Activated CD4-positive, alpha-beta T cell treated with anti-CD3 and anti-CD28 coated beads, Interleukin-2, amount 10 ng/mL, durations not matched to agents 24 days and 14 days (primary cell): Measurements from ENCODE around the gene ADCK1. TPM values are rescaled to one million over a fixed set of nuclear protein-coding genes. Genes with fewer than 3 reads are reported as not detected.
"Not testable (repeated sequence)": the region's sequence is repeated elsewhere in the genome, so short reads cannot be mapped to it uniquely, and the experiment has no call there.

Experiments used
- DNase-seq: peaks from one replicate; pipeline ENCODE4 v3.0.0; 2022
- H3K27ac Mint-ChIP-seq: one replicate; pipeline ENCODE4 v1.8.0; 2022; ENCODE audit warnings: mild to moderate bottlenecking, mixed read lengths
- H3K27me3 Mint-ChIP-seq: one replicate; pipeline ENCODE4 v1.8.0; 2022; ENCODE audit warnings: mixed read lengths
- H3K36me3 Mint-ChIP-seq: one replicate; pipeline ENCODE4 v1.8.0; 2022; ENCODE audit warnings: low read depth, mild to moderate bottlenecking, mixed read lengths
- H3K4me1 Mint-ChIP-seq: one replicate; pipeline ENCODE4 v1.8.0; 2021; ENCODE audit warnings: mixed read lengths
- H3K4me3 Mint-ChIP-seq: one replicate; pipeline ENCODE4 v1.8.0; 2022; ENCODE audit warnings: mild to moderate bottlenecking, moderate library complexity, mixed read lengths
- H3K9me3 Mint-ChIP-seq: one replicate; pipeline ENCODE4 v1.8.0; 2021; ENCODE audit warnings: mixed read lengths
- intact Hi-C: fragments of 100-400 bp; cut with micrococcal nuclease; formaldehyde crosslinking; loops from one replicate; pipeline ENCODE4 v1.15.1; 2023
- total RNA-seq: library from RNA; stranded (reverse); gene quantifications from 2 replicates; pipeline ENCODE4 v1.2.3, GENCODE V29; 2022

The ADCK1 gene
- total RNA-seq, 1 donor from 2014 or later: 5.3 TPM

DNA sequence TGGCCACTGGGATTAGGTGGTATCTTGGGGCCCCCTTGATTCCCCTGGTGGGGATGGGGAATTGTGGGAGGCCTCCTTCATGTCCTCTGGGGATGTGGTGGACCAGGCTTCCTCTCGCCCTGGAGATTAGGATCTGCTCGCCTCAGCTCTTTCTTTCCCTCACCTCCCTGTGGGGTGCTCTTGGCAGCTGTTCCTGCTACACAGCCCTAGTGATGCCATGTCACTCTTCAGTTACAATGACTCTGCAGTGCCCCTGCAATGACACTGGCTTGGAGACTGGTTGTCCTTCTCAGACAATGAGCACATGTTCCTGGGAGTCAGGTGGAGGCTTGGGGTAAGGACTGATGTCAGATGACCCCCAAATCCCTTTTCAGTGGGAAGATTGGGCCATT is 83.9 kb downstream of the ADCK1 start:
- Mint-ChIP-seq H3K36me3 (no peaks in the 10 kb centered on the region), H3K4me1 (no peaks in the 10 kb centered on the region), H3K27me3 (no peaks in the 10 kb centered on the region), H3K9me3 (peaks cover 5% of the 10 kb centered on the region), H3K27ac (no peak overlapping the region), H3K4me3 (no peak overlapping the region)
- DNase-seq: no peak
- intact Hi-C loops: no loop called here

DNA sequence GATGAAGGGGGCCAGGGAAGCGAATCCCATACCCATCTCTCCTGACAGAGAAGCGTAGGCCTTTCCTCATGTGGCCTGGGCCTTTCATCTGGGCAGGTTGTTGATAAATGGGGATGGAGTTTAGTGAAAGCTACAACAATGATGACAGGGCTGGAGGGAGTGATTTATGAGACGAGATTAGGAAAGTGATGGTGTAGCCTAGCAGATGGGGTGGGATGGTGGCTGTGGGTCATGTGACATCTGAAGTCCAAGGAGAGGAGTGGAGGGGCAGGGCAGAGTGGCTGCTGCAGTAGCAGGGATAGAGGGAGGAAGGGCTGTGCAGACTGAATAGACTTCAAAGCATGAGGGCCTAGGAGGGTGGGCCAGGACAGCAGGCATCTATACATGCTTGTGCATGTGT is 85.5 kb downstream of the ADCK1 start:
- no peaks in the 10 kb centered on the region for H3K27me3 Mint-ChIP-seq
- intact Hi-C loops: no loop called here
- H3K27ac Mint-ChIP-seq: no peak overlapping the region
- no peaks in the 10 kb centered on the region for H3K4me1 Mint-ChIP-seq
- DNase-seq: no peak
- H3K9me3 Mint-ChIP-seq: peaks cover 11% of the 10 kb centered on the region
- no peak overlapping the region for H3K4me3 Mint-ChIP-seq
- H3K36me3 Mint-ChIP-seq: no peaks in the 10 kb centered on the region

DNA sequence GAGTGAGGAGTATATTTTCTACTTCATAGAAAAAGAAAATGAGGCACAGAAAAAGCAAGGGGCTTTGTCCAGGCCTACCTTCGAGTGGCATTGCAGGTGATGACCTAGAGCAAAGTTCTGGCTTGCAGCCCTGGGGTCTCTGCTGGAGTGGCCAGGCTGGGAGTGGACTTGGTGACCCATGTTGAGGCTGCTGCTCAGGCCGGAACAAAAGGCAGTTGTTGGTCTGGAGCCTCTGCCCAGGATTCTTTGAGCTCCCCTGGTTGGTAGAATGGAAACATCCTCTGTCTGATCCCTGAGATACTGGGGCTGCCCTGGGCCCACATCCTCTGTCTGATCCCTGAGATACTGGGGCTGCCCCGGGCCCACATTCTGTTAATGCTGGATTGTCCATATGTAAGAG is 86.1 kb downstream of the ADCK1 start:
- no peak for DNase-seq
- intact Hi-C loops: no loop called here
- Mint-ChIP-seq H3K36me3 (no peaks in the 10 kb centered on the region), H3K27ac (no peak overlapping the region), H3K9me3 (peaks cover 16% of the 10 kb centered on the region), H3K4me1 (no peaks in the 10 kb centered on the region), H3K4me3 (no peak overlapping the region), H3K27me3 (no peaks in the 10 kb centered on the region)

DNA sequence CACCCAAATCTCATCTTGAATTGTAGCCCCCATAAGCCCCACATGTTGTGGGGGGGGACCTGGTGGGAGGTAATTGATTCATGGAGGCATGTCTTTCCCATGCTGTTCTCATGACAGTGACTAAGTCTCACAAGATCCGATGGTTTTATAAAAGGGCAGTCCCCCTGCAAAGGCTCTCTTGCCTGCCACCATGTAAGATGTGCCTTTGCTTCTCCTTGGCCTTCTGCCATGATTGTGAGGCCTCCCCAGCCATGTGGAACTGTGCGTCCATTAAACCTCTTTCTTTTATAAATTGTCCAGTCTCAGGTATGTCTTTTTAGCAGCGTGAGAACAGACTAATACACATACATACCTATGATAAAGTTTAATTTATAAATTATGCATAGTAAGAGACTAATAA is 89.0 kb downstream of the ADCK1 start:
- H3K4me3 Mint-ChIP-seq, H3K27me3 Mint-ChIP-seq, H3K36me3 Mint-ChIP-seq, H3K4me1 Mint-ChIP-seq, intact Hi-C loops, DNase-seq, H3K27ac Mint-ChIP-seq: not testable (repeated sequence)
- peaks cover 16% of the 10 kb centered on the region for H3K9me3 Mint-ChIP-seq

DNA sequence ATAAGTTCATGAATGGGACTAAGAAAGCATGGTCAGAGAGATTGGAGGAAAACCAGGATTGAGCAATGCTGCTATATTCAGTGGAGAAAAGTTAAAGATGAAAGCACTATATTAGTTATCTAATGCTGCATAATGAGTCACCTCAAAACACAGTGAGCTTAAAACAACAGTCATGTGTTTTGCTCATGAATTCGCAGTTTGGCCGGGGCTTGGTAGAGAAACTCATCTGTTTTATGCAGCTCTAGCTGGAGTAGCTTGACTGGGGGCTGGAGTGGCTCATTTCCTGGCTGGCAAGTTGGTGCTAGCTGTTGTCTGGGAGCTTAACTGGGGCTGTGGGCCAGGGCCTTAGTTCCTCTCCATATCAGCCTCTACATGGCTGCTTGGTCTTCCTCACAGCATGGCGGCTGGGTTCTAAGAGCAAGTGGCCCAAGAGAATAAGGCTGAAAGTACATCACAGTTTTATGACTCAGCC is 90.1 kb downstream of the ADCK1 start:
- Mint-ChIP-seq H3K9me3 (peaks cover 16% of the 10 kb centered on the region), H3K27ac (no peak overlapping the region), H3K27me3 (no peaks in the 10 kb centered on the region), H3K36me3 (no peaks in the 10 kb centered on the region), H3K4me3 (no peak overlapping the region), H3K4me1 (no peaks in the 10 kb centered on the region)
- intact Hi-C loops: no loop called here
- DNase-seq: no peak

DNA sequence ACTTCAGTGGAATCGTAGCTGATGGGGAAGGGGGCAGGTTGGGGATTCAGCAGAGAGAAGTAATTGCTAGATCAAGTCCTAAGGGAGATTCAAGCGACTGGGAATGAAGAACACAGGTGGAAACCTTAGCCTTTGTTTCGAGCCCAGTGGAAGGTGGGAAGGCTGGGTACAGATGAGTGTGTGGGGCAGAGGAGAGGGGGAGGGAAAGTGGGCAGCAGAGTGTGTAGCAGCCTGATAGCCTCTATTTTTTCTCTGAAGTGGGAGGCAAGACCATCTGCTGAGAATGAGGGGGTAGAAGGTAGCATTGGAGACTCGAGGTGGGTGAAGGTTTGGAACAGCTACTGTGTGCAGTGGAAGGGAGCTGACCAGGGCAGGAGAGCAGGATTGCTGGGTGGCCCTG is 91.0 kb downstream of the ADCK1 start:
- Mint-ChIP-seq H3K9me3 (peaks cover 16% of the 10 kb centered on the region), H3K4me3 (no peak overlapping the region), H3K4me1 (no peaks in the 10 kb centered on the region), H3K27ac (no peak overlapping the region), H3K36me3 (no peaks in the 10 kb centered on the region), H3K27me3 (no peaks in the 10 kb centered on the region)
- no peak for DNase-seq
- intact Hi-C loops: no loop called here

DNA sequence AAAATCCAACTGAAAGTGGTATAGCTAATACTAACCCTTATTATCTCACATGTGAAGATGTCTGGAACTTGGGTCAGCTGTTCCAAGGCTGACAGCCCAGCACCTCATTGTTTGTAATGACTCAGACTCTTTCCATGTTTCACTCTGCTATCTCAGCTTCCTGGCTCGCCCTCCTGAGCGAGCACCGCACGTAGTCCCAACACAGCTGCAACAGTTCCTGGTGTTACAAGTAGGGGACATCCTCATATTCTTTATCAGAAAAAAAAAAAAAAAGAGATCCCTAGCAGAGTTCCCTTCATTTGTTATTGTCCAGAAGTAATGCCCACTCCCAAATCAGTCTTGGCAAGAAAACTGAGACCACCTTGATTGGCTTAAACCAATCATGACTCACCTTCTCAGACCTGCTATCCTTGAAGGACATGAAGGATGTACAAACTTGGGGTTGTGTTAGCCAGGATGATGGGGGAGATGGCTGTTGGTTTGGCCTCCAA is 92.5 kb downstream of the ADCK1 start:
- no peaks in the 10 kb centered on the region for H3K4me1 Mint-ChIP-seq
- H3K4me3 Mint-ChIP-seq: no peak overlapping the region
- intact Hi-C loops: no loop called here
- no peaks in the 10 kb centered on the region for H3K27me3 Mint-ChIP-seq
- no peaks in the 10 kb centered on the region for H3K36me3 Mint-ChIP-seq
- H3K27ac Mint-ChIP-seq: no peak overlapping the region
- DNase-seq: no peak
- peaks cover 16% of the 10 kb centered on the region for H3K9me3 Mint-ChIP-seq

DNA sequence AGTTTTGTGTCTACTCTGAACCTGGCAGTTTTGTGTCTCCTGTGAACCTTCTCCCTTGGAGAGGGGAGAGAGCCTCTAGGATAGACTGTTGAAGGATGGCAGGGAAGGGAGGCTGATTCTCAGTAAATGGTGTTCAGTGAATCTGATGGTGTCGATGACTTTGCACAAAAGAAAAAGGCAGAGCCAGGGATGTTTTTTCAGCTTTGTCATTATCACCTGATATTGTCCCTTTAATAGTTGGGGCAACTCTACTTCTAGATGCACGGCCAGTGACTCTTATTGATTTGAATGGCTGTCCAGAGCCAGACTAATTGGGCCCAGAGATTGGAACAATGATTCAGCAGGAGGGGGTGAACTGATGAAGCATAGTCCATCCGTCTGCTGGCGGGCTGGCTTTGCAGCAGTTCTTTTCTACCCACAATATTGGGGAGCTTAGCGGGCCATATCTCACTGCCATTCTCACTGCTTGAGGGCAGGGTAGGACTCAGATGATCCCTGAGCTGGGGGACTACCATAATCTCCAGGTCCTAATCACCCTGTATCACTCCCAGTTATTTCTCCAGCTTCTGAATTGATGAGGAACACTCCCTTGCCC is 93.1 kb downstream of the ADCK1 start:
- DNase-seq: no peak
- no peaks in the 10 kb centered on the region for H3K4me1 Mint-ChIP-seq
- H3K36me3 Mint-ChIP-seq: no peaks in the 10 kb centered on the region
- H3K27me3 Mint-ChIP-seq: no peaks in the 10 kb centered on the region
- intact Hi-C loops: no loop called here
- no peak overlapping the region for H3K4me3 Mint-ChIP-seq
- no peak overlapping the region for H3K27ac Mint-ChIP-seq
- H3K9me3 Mint-ChIP-seq: peaks cover 14% of the 10 kb centered on the region

DNA sequence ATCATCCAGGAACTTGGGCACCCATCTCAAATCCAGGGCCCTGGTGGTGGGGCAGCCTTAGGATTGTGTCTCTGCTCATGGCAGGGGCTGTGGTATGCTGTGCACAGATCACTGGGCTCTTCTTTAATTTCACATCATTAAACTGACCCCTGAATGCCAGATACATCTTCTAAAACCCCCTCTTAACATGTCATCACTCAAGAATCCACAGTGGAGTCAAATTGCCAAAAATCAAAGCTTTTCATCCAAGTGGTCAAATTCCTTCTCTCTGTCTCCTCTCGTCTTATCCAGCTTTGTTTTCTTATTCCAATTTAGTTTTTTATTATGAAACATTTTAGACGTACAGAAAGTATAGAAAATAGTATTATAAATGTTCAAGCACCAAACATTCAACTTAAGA is 97.5 kb downstream of the ADCK1 start:
- intact Hi-C loops: no loop called here
- H3K36me3 Mint-ChIP-seq: no peaks in the 10 kb centered on the region
- H3K4me3 Mint-ChIP-seq: no peak overlapping the region
- H3K27me3 Mint-ChIP-seq: no peaks in the 10 kb centered on the region
- H3K27ac Mint-ChIP-seq: no peak overlapping the region
- no peaks in the 10 kb centered on the region for H3K9me3 Mint-ChIP-seq
- no peaks in the 10 kb centered on the region for H3K4me1 Mint-ChIP-seq
- DNase-seq: no peak

DNA sequence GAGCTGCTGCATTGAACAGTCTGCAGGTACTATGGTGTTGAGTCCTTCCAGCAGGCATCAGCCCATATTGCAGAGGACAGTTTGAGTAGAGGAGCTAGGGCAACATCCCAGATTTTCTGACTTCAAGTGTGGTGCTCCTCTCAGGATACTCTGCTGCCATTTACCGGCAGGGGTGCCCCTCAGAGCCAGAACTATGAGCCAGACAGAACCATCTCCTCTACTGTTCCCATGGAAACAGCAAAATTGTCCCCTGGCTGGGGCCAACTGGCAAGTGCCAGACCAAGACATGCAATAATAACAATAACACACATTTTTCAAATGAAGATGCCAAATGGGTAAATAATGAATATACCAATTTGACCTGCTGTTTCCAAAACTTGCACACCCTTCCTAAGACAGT is 102.9 kb downstream of the ADCK1 start:
- intact Hi-C loops: no loop called here
- no peak for DNase-seq
- H3K36me3 Mint-ChIP-seq: no peaks in the 10 kb centered on the region
- H3K4me1 Mint-ChIP-seq: no peaks in the 10 kb centered on the region
- no peaks in the 10 kb centered on the region for H3K9me3 Mint-ChIP-seq
- H3K27me3 Mint-ChIP-seq: no peaks in the 10 kb centered on the region
- no peak overlapping the region for H3K27ac Mint-ChIP-seq
- no peak overlapping the region for H3K4me3 Mint-ChIP-seq

DNA sequence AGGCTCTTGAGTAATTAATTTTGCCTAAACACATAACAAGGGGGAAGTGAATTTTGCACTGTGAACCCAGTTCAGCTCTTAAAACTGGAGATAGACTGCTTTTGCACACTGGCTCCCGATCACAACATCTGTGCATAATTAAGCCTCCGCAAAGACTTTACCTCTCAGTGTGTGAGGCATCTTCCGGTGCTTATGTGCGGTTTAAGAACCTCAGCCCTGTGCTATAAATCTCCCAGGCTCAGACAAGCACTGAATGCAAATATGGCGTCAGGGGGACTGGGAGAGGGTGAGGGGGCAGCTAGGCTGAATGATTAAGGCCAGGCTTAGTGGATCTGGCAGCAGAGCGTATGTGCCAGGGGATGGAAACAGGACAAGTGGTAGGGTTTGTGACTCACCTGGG is 103.3 kb downstream of the ADCK1 start:
- no peaks in the 10 kb centered on the region for H3K4me1 Mint-ChIP-seq

DNA sequence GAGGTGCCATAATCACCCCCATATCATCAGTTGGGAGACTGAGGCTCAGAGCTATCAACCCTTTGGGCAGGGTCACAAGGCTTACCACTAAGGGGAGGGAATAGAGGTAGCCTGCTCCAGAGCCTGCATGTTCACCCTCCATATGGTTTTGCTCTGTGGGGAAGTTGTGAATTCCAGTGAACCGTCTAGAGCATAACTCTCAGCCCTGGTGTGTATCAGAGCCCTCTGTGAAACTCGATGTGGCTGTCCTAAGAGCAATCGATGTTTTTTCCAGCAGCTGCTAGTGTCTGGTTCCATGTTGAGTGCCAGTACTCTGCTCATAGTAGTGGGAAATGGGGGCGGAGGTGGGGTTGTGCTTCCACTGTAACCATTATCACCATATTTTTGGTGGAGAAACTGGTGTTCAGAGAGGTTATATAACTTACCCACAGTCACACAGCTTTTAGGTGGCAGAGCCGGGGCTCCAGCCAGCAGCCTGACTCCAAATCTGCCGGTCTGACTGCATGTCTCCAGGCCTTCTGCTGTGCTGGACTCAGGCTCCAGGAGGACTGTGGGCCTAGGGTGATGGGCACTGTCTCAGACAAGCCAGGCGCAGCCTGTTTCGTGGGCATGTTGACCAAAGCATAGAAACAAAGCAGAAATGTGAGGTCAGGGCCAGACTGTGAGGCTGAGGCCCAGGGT is 104.2 kb downstream of the ADCK1 start:
- H3K4me1 Mint-ChIP-seq: peaks cover 5% of the 10 kb centered on the region
- intact Hi-C loops: no loop called here
- no peaks in the 10 kb centered on the region for H3K9me3 Mint-ChIP-seq
- DNase-seq: no peak
- no peak overlapping the region for H3K4me3 Mint-ChIP-seq
- H3K27ac Mint-ChIP-seq: no peak overlapping the region
- H3K36me3 Mint-ChIP-seq: no peaks in the 10 kb centered on the region
- no peaks in the 10 kb centered on the region for H3K27me3 Mint-ChIP-seq

More for the DNA sequence above, 103.3 kb downstream of the ADCK1 start:
- no peak for DNase-seq
- Mint-ChIP-seq H3K36me3 (no peaks in the 10 kb centered on the region), H3K27me3 (no peaks in the 10 kb centered on the region), H3K9me3 (no peaks in the 10 kb centered on the region), H3K27ac (no peak overlapping the region), H3K4me3 (no peak overlapping the region)
- intact Hi-C loops: no loop called here

DNA sequence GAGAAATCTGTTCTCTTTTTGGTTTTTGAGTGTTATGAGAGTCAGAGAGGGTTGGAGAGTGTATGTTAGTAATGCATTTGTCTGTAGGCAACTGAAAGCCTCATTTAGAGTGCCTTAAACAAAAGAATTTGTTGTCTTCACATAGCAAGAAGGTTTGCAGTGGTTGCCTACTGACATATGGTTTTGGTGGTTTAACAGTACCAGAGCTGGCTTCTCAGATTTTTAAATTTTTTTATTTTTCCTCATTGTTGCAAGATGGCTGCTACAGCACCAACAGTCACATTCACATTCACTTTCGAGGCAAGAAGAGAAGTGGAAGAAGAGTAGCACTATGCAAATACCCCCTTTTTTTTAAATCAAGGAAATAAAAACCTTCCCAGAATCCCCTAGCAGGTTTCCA is 106.5 kb downstream of the ADCK1 start:
- peaks cover 7% of the 10 kb centered on the region for H3K4me1 Mint-ChIP-seq
- H3K27me3 Mint-ChIP-seq: no peaks in the 10 kb centered on the region

DNA sequence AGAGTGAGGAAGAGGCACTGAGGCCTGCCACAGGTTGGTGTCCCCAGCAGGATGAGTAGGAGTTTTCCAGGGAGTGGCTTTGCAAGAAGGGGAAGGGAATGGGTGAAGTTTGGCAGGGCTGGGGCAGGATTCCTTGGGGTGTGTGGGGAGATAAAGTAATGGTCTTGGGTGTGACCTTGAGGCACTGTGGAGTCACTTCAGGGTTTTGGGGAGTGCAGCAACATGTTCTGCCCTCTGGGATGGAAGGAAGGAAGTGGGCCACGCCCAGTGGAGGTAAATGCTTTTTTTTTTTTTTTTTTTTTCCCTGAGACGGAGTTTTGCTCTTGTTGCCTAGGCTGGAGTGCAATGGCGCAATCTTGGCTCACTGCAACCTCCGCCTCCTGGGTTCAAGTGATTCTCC is 108.9 kb downstream of the ADCK1 start:
- Mint-ChIP-seq H3K9me3 (no peaks in the 10 kb centered on the region), H3K4me1 (peaks cover 7% of the 10 kb centered on the region), H3K27me3 (no peaks in the 10 kb centered on the region), H3K27ac (no peak overlapping the region), H3K4me3 (no peak overlapping the region), H3K36me3 (no peaks in the 10 kb centered on the region)
- intact Hi-C loops: no loop called here
- no peak for DNase-seq

More for the DNA sequence above, 106.5 kb downstream of the ADCK1 start:
- no peak overlapping the region for H3K27ac Mint-ChIP-seq
- no peaks in the 10 kb centered on the region for H3K36me3 Mint-ChIP-seq
- no peak overlapping the region for H3K4me3 Mint-ChIP-seq
- no peak for DNase-seq
- intact Hi-C loops: no loop called here
- H3K9me3 Mint-ChIP-seq: no peaks in the 10 kb centered on the region

DNA sequence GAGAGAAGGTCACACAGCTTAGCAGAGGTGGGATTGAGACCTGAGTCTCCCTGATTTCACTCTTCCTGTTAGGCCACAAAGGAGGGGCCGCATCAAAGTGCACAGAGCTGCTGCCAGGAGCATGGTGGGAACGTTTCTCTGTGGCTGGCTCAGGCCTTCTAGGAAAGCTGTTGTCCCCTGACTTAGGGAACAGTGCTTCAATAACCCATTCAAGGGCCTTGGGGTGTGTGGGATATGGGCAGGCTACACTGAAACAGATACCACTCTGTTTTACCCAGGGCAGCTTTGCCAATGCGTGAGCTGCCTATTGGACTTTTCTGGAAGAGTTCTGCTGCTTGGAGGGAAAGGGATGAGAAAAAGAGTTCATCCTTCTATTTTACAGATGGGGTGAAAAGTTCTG is 110.0 kb downstream of the ADCK1 start:
- intact Hi-C loops: no loop called here
- Mint-ChIP-seq H3K4me1 (peaks cover 7% of the 10 kb centered on the region), H3K9me3 (no peaks in the 10 kb centered on the region), H3K27ac (no peak overlapping the region), H3K4me3 (no peak overlapping the region), H3K36me3 (no peaks in the 10 kb centered on the region), H3K27me3 (no peaks in the 10 kb centered on the region)
- no peak for DNase-seq
